ENCODE data around the gene RBM3.
"Not testable (repeated sequence)": the region's sequence is repeated elsewhere in the genome, so short reads cannot be mapped to it uniquely, and the experiment has no call there.

RBM3 gene

DNA sequence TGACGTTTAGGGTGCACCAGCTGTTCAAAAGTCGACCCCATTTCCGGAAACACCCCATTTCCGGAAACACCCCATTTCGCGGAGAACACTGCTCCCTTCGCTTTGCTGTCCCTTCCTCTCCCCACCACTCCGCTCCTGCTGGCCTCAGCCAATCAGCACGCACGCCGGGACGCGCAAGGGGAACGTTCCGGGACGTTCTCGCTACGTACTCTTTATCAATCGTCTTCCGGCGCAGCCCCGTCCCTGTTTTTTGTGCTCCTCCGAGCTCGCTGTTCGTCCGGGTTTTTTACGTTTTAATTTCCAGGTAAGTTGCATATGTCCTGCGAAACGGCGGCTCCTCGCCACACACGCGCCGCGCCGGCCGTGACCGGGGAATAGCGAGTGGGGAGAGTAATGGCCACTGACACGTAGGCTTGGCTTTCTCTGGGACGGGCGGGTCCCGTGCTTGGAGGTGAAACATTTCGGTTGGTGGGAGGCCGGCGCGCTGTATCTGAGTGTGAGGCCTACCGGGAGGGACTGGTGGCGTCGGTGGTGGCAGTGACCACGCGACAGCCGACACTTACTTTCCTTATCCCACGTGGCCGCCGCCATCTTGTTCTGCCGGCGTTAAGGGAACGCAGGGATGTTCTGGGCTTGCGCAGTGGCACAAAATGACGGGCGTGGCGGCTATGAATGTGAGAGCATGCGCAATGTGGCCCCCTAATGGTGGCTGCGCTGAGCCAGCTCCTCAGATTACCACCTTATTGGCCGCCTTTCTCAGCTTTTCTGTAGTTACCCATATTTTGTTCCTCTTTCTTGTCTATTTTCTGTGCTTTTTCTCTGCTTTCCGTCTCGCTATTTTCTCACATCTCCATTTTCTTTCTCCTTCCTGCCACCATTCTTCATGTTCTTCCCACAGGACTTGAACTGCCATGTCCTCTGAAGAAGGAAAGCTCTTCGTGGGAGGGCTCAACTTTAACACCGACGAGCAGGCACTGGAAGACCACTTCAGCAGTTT, at the start of gene RBM3:
Gene RBM3 (plus strand): TSS at position 215 of the 997 bp plus-strand sequence. CDS start 697 bp downstream, at position 912.
- Histone ChIP-seq H3K9me3 (ENCODE audit: control insufficient read depth, insufficient read depth, low read length) (peaks cover 39% of the 10 kb centered on the region; the same call in 1 of the 2 replicates), H3K4me1 (ENCODE audit: control insufficient read depth, insufficient read depth, low read length) (no peaks in the 10 kb centered on the region), H3K27me3 (ENCODE audit: control insufficient read depth, insufficient read depth, low read length) (no peaks in the 10 kb centered on the region), H3K4me3 (ENCODE audit: low read depth, low read length) (peak within 1 kb of the TSS; percentile 89), H3K9ac (ENCODE audit: low read depth, low read length) (peak within 1 kb of the TSS; percentile 99), H3K36me3 (ENCODE audit: control insufficient read depth, insufficient read depth, low read length) (peaks cover 43% of the 10 kb centered on the region), H3K27ac (ENCODE audit: low read depth, low read length) (peak within 1 kb of the TSS; percentile 95)

DNA sequence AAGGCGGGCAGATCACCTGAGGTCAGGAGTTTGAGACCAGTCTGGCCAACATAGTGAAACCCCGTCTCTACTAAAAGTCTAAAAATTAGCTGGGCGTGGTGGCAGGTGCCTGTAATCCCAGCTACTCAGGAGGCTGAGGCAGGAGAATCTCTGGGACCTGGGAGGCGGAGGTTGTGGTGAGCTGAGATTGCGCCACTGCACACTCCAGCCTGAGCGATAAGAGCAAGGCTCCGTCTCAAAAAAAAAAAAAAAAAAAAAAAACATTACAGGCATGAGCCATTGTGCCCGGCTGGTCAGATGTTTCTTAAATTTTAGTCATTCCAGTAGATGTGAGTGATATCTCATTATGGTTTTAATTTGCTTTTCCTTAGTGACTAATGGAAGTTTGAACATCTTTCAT, 48.4 kb upstream of the RBM3 start:
- H3K27me3 ChIP-seq (ENCODE audit: control insufficient read depth, insufficient read depth, low read length); H3K9ac ChIP-seq (ENCODE audit: low read depth, low read length); H3K4me1 ChIP-seq (ENCODE audit: control insufficient read depth, insufficient read depth, low read length); H3K27ac ChIP-seq (ENCODE audit: low read depth, low read length); H3K4me3 ChIP-seq (ENCODE audit: low read depth, low read length): not testable (repeated sequence)
- Histone ChIP-seq H3K36me3 (ENCODE audit: control insufficient read depth, insufficient read depth, low read length) (peaks cover 43% of the 10 kb centered on the region), H3K9me3 (ENCODE audit: control insufficient read depth, insufficient read depth, low read length) (peaks cover 31% of the 10 kb centered on the region)

- peaks cover 30% of the 10 kb centered on the region for H3K36me3 ChIP-seq (ENCODE audit: control insufficient read depth, insufficient read depth, low read length)
- no peaks in the 10 kb centered on the region for H3K4me1 ChIP-seq (ENCODE audit: control insufficient read depth, insufficient read depth, low read length)
- no peak overlapping the region for H3K9ac ChIP-seq (ENCODE audit: low read depth, low read length)
- H3K27me3 ChIP-seq (ENCODE audit: control insufficient read depth, insufficient read depth, low read length) = no peaks in the 10 kb centered on the region
- H3K27ac ChIP-seq (ENCODE audit: low read depth, low read length) = no peak overlapping the region
- H3K4me3 ChIP-seq (ENCODE audit: low read depth, low read length) = no peak overlapping the region
- peaks cover 23% of the 10 kb centered on the region for H3K9me3 ChIP-seq (ENCODE audit: control insufficient read depth, insufficient read depth, low read length)
Measured at GRCh38 chrX:48530736-48531135, 43.5 kb upstream of the RBM3 start.

DNA sequence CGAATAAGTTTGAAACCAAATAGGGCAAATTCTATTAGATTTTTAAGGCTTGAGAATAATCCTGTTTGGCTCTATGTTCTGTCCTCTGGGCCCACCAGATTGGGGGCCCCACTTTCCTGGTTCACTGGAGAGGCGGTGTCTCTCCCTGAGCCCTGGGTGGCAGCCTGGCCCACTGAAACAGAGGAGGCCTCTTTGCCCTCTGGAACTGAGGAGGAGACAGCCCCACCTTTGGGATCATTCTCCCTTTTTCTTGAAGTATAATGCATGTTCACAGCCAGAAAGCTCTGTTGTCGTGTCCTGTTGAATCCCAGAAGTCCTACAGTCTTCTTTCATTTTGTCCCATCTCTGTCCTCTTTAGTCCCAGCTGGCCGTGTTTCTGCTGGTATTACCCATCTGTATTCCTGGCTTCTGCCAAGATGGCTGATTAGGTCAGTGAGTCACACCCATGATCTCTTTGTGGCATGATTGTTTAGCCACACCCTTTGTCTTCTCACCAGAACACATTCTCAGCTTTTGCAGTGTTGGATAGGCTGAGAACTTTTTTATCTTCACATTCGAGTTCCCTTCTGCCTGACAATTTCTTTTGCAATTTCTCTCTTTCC, 42.8 kb upstream of the RBM3 start:
- Histone ChIP-seq H3K4me1 (ENCODE audit: control insufficient read depth, insufficient read depth, low read length) (no peaks in the 10 kb centered on the region), H3K4me3 (ENCODE audit: low read depth, low read length) (no peak overlapping the region), H3K27ac (ENCODE audit: low read depth, low read length) (no peak overlapping the region), H3K9me3 (ENCODE audit: control insufficient read depth, insufficient read depth, low read length) (peaks cover 22% of the 10 kb centered on the region), H3K27me3 (ENCODE audit: control insufficient read depth, insufficient read depth, low read length) (no peaks in the 10 kb centered on the region), H3K9ac (ENCODE audit: low read depth, low read length) (no peak overlapping the region), H3K36me3 (ENCODE audit: control insufficient read depth, insufficient read depth, low read length) (peaks cover 25% of the 10 kb centered on the region)

DNA sequence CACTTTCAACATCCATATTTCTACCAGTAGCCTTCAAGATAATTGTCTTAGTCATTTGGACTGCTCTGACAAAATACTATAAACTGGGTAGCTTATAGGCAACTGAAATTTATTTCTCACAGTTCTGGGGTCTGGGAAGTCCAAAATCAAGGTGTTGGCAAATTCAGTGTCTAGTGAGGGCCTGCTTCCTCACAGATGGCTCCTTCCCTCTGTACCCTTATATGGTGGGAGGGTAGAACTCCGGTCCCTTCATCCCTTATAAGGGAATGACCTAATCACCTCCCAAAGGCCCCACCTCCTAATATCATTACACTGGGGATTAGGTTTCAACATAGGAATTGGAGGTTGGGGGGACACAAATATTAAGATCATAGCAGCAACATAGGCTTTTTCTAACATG, 42.1 kb upstream of the RBM3 start:
- Histone ChIP-seq H3K4me3 (ENCODE audit: low read depth, low read length) (no peak overlapping the region), H3K9ac (ENCODE audit: low read depth, low read length) (no peak overlapping the region), H3K4me1 (ENCODE audit: control insufficient read depth, insufficient read depth, low read length) (no peaks in the 10 kb centered on the region), H3K27ac (ENCODE audit: low read depth, low read length) (no peak overlapping the region), H3K36me3 (ENCODE audit: control insufficient read depth, insufficient read depth, low read length) (peaks cover 18% of the 10 kb centered on the region), H3K27me3 (ENCODE audit: control insufficient read depth, insufficient read depth, low read length) (no peaks in the 10 kb centered on the region), H3K9me3 (ENCODE audit: control insufficient read depth, insufficient read depth, low read length) (peaks cover 23% of the 10 kb centered on the region)

DNA sequence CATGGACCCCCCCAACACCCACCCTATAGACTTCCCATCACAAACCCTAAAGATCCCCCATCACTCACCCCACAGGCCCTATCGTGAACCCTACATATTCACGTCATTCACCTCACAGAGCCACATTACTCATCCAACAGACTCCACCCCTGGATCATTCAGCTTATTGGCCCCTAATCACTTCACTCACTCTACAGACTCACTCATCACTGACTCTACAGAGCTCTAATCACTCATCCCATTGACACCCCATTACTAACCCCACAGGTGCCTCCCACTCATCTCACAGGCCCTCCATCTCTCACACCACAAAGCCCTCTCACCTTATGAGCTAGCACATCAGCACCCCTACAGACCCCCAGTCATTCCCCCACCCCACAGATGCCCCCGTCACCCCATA, 41.1 kb upstream of the RBM3 start:
- Histone ChIP-seq H3K27ac (ENCODE audit: low read depth, low read length) (no peak overlapping the region), H3K4me3 (ENCODE audit: low read depth, low read length) (no peak overlapping the region), H3K4me1 (ENCODE audit: control insufficient read depth, insufficient read depth, low read length) (no peaks in the 10 kb centered on the region), H3K9ac (ENCODE audit: low read depth, low read length) (no peak overlapping the region), H3K9me3 (ENCODE audit: control insufficient read depth, insufficient read depth, low read length) (peaks cover 22% of the 10 kb centered on the region), H3K36me3 (ENCODE audit: control insufficient read depth, insufficient read depth, low read length) (peaks cover 8% of the 10 kb centered on the region), H3K27me3 (ENCODE audit: control insufficient read depth, insufficient read depth, low read length) (no peaks in the 10 kb centered on the region)

GRCh38 chrX:48538641-48539344, 35.5 kb upstream of the RBM3 start:
- Histone ChIP-seq H3K27me3 (ENCODE audit: control insufficient read depth, insufficient read depth, low read length) (no peaks in the 10 kb centered on the region), H3K4me3 (ENCODE audit: low read depth, low read length) (0 out of 2 replicates have a peak overlapping the region, but pooled peaks have one; percentile 78), H3K4me1 (ENCODE audit: control insufficient read depth, insufficient read depth, low read length) (no peaks in the 10 kb centered on the region), H3K36me3 (ENCODE audit: control insufficient read depth, insufficient read depth, low read length) (0 out of 2 replicates have a peak, but pooled peaks cover 6% of the 10 kb centered on the region), H3K9ac (ENCODE audit: low read depth, low read length) (no peak overlapping the region), H3K9me3 (ENCODE audit: control insufficient read depth, insufficient read depth, low read length) (peaks cover 36% of the 10 kb centered on the region), H3K27ac (ENCODE audit: low read depth, low read length) (peak overlapping the region; percentile 51)

DNA sequence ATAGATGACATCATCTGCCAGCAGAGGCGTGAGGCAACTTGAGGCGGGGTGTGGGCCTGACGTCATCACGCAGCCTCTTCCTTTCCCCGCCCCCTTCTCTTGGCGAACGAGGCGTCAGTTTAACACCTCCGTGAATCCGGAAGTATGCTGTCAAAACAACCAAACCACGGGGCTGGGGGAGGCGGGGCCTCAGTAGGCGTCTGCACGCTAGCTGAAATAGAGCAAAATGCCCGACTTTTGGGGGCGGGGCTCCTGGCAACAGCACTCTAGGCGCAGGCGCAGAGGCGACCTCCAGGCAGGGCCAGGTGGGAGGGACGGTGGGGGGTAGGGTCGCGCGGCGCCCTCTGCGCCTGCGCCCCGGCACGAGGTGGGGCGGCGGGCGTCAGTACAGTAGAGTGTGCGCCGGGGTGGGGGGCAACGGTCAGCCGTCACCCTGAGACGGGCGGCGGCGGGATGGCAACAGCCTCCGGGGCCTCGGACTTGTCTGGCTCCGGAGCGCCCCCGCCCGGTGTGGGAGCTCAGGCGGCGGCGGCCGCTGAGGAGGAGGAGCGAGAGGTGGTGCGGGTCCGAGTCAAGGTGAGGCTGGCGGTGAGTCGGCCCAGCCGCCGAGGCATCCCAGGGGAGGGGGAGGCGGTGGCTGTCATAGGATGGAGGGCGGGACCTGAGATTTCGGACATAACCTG, 34.8 kb upstream of the RBM3 start, which contains the start of gene TBC1D25:
Gene TBC1D25 (plus strand): TSS at position 370 of the 683 bp plus-strand sequence. CDS start 84 bp downstream, at position 454.
- Histone ChIP-seq H3K9me3 (ENCODE audit: control insufficient read depth, insufficient read depth, low read length) (peaks cover 36% of the 10 kb centered on the region), H3K27ac (ENCODE audit: low read depth, low read length) (peak within 1 kb of the TSS; percentile 80), H3K9ac (ENCODE audit: low read depth, low read length) (no peak within 1 kb of the TSS), H3K27me3 (ENCODE audit: control insufficient read depth, insufficient read depth, low read length) (no peaks in the 10 kb centered on the region), H3K36me3 (ENCODE audit: control insufficient read depth, insufficient read depth, low read length) (0 out of 2 replicates have a peak, but pooled peaks cover 6% of the 10 kb centered on the region), H3K4me3 (ENCODE audit: low read depth, low read length) (peak within 1 kb of the TSS; percentile 78), H3K4me1 (ENCODE audit: control insufficient read depth, insufficient read depth, low read length) (no peaks in the 10 kb centered on the region)

DNA sequence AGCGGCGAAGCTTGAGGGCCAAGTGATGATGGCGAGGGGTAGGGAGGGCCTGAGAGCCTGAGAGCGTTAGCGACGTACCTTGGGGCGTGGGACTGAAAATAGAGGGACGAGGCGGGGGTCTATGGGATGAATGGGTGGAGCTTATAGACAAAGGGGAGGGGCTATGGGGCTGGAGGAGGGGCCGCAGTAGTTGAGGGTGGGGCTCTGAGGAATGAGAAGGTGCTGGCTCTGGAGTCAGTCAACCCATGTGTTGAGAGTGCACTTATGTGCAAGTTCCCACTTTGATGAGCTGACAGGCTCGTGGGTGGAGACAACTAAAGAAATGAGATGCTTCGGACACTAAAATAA, 34.3 kb upstream of the RBM3 start:
- Histone ChIP-seq H3K27me3 (ENCODE audit: control insufficient read depth, insufficient read depth, low read length) (no peaks in the 10 kb centered on the region), H3K36me3 (ENCODE audit: control insufficient read depth, insufficient read depth, low read length) (peaks cover 9% of the 10 kb centered on the region; the same call in 1 of the 2 replicates), H3K4me3 (ENCODE audit: low read depth, low read length) (peak overlapping the region; percentile 78), H3K9me3 (ENCODE audit: control insufficient read depth, insufficient read depth, low read length) (peaks cover 37% of the 10 kb centered on the region), H3K9ac (ENCODE audit: low read depth, low read length) (no peak overlapping the region), H3K27ac (ENCODE audit: low read depth, low read length) (peak overlapping the region; percentile 80), H3K4me1 (ENCODE audit: control insufficient read depth, insufficient read depth, low read length) (no peaks in the 10 kb centered on the region)

DNA sequence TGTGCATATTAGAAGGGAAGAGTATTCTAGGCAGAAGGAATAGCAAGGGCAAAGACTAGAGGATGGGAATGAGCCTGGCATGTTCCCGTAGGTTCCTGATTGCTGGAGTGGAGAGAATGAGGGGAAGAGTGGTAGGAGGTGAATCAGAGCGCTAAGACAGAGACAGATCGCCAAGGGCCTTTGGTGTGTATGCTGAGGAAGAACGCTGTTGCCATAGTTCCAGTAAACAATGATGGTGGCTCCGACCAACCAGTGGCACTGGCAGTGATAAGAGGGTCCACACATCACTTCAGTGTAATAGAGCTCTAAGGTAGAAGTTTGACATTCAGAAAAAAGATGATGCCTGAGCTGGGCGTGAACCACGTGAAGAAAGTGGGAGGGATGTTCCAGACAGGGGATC, 33.8 kb upstream of the RBM3 start:
- Histone ChIP-seq H3K4me1 (ENCODE audit: control insufficient read depth, insufficient read depth, low read length) (no peaks in the 10 kb centered on the region), H3K4me3 (ENCODE audit: low read depth, low read length) (peak overlapping the region; percentile 78), H3K27me3 (ENCODE audit: control insufficient read depth, insufficient read depth, low read length) (no peaks in the 10 kb centered on the region), H3K36me3 (ENCODE audit: control insufficient read depth, insufficient read depth, low read length) (peaks cover 14% of the 10 kb centered on the region), H3K9ac (ENCODE audit: low read depth, low read length) (no peak overlapping the region), H3K27ac (ENCODE audit: low read depth, low read length) (no peak overlapping the region), H3K9me3 (ENCODE audit: control insufficient read depth, insufficient read depth, low read length) (peaks cover 39% of the 10 kb centered on the region)

Measured in HUES48 (cell line).